ENCODE data around the gene C11orf24.
"Not testable (repeated sequence)": the region's sequence is repeated elsewhere in the genome, so short reads cannot be mapped to it uniquely, and the experiment has no call there.

C11orf24 gene

DNA sequence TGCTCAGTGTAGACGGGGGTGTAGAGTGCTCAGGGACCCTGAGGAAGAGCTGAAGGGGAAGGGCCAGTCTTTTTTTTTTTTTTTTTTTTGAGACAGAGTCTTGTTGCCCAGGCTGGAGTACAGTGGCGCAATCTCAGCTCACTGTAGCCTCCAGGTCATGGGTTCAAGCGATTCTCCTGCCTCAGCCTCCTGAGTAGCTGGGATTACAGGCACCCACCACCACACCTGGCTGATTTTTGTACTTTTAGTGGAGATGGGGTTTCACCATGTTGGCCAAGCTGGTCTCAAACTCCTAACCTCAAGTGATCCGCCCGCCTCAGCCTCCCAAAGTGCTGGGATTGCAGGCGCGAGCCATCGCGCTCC is 27.7 kb upstream of the C11orf24 start:
- DNase-seq (ENCODE audit: low spot score): not testable (repeated sequence)

DNA sequence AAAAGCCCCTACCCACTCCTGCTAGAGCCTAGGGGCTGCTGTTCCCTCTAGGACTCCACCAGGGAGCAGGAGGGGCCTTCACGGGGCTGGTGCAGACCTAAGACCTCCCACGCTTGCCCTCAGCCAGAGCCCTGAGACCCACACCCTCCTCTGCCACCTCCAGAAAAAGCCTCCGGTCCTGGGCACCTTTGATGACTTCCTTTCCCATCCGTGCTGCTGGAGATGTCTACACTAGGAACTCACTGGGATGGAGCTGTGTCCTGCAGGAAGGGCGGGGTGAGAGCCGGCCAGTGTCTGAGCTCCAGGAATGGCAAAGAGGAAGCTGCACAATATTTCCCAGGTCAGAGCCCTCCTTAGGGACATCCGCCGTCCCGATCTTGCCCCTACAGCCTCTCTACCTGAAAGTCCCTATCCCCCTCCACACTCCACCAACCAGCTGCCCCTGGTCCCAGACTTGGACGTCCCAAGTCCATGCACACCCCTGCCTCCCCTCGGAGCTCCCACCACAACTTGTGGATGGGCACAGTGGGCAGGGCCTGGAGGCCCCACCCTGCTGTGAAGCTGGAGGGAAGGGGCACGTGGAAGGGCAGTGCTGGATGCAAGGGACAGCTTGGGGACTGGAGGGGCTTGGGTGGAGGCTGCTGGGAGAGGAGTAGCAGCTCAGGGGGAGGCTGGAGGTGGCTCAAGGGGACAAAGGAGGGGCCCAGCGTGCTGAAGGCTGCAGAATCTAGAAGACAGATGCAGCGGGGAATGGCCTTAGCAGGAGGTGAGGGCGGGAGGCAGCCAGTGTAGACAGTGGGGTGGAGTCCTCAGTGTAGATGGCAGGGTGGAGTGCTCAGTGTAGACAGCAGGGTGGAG is 27.1 kb upstream of the C11orf24 start:
- DNase-seq (ENCODE audit: low spot score): no peak

DNA sequence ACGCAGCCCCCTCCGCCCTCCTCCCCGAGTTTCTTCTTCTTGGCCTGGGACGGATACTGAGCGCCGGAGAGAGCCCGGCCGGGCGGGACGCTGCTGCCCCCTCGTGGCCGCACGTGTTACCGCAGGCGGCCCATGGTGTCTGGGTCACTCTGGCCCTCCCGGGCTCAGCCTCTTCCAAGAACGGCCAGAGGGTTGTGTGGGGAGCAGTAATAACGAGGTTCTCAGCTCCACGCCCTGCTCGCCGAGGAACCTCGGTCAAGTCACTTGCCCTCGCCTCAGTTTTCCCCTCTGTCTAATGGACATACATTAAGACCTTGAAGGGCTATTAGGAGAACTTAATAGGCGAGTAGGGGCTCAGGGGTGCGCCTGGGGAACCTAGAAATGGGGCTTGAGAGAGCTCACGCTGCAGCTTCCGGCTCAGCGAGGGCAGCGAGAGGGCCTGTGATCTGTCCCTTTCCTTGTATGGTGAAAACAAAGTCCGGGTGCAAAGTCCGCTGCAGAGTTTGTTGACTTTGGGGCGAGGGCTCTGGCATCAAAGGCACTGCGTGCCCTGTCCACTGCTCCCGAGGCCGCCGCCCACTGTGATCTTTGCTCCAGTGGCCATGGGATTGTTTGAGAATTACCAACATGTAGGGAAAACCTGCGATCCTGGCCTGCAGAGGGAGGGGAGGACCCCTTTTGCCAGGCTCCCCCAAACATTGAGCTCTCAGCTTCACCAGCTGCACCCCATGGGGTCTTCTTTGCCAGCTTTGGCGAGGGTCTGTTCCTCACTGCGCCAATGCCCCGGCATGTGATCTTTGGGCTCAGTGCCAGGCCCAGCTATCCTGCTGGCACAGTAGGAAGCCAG is 26.3 kb upstream of the C11orf24 start:
- peak; percentile 95 for DNase-seq (ENCODE audit: low spot score)

DNA sequence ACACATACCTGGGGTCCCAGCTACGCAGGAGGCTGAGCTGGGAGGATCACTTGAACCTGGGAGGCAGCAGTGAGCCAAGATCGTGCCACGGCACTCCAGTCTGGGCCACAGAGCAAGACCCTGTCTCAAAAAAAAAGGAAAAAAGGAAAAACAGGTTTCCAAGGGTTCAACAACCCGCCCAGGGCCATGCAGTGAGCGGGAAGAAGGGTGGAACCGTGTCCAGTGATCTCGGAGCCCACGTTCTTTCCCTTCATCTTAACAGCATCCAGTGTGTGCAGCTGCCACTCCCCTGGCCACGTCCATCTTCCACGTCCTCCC is 25.7 kb upstream of the C11orf24 start:
- DNase-seq (ENCODE audit: low spot score): no peak

DNA sequence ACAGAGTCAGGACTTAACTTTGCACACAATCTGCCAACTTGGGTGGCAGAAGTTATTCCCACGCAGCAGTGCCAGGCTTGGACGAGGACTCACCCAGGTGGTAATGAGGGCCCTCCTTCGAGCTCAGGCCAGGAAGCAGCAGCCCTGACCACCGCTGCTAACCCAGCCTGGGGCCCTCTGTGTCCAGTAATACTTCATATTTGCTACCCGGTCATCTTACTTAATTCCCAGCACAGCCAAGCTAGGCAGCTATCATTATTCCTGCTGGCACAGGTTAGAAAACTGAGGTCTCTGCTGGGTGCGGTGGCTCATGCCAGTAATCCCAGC is 25.2 kb upstream of the C11orf24 start:
- no peak for DNase-seq (ENCODE audit: low spot score)

DNA sequence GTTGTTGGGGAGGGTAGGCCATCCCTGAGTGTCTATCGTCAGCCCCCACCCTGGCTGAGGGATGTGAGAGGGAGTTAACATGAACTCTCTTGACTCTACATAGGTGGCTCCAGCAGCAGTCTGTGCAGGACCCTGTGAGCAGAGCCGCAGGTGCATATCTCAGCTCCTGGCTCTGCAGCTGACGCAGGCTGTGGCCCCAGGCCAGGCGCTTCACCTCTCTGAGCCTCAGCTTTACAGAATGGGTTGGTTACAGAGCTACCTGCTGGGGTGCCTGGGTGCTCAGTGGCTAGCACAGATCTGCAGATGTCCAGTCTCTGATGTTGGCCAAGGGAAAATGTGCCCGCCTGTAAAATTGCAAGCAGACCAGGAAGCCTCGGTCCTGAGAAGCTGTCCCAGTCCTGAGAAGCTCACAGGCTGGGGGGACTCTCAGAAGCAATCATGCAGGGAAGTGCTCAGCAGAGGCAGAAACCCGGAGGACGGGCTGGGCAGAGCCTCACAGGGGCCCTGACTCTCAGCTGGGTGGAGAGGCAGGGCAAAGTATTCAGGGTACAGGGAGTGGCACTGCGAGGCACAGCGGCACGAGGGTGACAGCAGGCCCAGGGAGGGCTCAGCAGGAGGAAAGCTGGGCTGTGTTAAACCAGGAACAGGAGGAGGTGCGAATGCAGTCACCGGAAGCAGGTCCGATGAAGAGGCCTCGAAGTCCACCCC is 24.7 kb upstream of the C11orf24 start:
- no peak for DNase-seq (ENCODE audit: low spot score)

DNA sequence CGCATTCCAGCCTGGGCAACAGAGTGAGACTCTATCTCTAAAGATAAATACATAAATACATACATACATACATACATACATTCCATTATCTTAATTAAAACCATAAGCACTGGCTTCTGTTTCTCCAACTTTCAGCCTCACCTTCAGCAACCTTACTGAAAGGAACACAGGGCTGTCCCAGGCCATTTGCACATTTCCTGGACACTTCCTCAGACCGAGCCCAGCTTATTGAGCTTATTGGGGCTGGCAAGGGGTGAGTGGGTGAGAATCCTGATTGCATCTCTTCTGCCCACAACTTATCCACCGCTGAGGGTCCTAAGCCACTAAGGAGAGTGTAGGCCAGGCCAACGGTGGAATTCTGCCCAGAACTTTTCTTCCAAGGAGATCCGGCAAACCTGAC is 24.2 kb upstream of the C11orf24 start:
- no peak for DNase-seq (ENCODE audit: low spot score)

DNA sequence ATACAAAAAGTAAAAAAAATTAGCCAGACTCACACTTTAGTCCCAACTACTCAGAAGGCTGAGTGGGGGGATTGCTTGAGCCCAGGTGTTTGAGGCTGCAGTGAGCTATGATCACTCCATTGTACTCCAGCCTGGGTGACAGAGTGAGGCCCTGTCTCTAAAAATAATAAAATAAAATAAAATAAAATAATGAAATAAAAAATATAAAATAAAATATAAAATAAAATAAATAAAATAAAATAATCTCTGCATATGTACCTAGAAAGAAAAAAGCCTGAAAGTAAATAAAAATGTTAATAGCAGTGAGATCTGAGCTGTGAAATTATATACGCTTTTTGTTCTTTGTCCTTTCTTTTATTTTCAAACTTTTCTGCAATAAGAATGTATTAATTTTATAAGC is 23.5 kb upstream of the C11orf24 start:
- no peak for DNase-seq (ENCODE audit: low spot score)

DNA sequence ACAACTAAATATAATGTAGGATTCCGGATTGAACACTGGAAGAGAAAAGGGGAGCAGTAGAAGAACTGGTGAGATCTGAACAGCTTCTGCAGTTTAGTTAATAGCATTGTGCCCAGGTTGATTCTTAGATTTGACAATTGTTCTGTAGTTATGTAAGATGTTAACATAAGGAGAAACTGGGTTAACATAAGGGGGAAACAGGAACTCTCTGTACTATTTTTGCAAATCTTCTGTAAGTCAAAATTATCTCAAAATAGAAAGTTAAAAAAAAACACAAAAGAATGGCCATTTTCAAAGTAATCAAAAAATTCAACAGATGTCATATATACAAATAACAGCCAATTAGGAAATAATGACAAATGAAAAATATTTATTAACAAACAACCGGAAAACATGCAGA is 21.9 kb upstream of the C11orf24 start:
- no peak for DNase-seq (ENCODE audit: low spot score)

DNA sequence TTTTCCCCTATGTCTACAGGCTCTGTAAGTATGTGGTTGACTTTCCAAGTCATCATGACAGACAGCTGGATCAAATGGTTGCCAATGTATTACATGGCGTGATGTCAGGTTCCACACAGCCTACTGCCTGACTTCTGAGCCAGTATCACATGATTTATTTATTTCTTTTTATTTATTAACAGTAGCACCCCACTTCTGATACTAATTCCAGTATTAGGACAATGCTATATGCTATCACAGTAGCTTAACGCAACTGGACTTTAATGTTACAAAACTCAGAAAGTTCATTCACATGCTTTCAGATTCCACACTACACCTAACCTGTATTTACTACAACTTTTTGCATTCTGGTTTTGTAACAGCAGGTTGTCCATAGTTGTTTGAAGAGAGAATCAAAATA is 17.7 kb upstream of the C11orf24 start:
- DNase-seq (ENCODE audit: low spot score): no peak

DNA sequence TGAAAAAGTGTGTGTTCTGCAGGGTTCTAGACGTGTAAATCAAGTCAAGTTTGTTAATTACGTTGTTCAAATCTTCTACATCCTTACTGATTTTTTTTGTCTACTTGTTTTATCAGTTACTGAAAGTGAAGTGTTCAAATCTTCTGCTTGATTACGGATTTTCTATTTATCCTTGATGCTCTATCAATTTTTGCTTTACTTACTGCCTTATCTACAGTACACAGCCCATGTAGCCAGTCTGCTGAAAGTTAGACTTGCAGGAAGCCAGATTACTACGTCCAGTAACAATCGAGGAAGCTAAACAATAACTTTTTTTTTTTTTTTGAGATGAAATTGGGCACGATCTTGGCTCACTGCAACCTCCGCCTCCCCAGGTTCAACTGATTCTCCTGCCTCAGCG is 15.6 kb upstream of the C11orf24 start:
- DNase-seq (ENCODE audit: low spot score): no peak

DNA sequence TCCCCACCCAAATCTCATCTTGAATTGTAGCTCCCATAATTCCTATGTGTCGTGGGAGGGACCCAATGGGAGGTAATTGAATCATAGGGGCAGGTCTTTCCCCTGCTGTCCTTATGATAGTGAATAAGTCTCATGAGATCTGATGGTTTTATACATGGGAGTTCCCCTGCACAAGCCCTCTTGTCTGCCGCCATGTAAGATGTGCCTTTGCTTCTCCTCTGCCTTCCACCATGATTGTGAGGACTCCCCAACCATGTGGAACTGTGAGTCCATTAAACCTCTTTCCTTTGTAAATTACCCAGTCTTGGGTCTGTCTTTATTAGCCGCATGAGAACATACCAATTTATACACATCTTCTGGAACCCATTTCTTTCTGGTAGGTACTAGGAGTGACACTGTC is 12.8 kb upstream of the C11orf24 start:
- not testable (repeated sequence) for DNase-seq (ENCODE audit: low spot score)

DNA sequence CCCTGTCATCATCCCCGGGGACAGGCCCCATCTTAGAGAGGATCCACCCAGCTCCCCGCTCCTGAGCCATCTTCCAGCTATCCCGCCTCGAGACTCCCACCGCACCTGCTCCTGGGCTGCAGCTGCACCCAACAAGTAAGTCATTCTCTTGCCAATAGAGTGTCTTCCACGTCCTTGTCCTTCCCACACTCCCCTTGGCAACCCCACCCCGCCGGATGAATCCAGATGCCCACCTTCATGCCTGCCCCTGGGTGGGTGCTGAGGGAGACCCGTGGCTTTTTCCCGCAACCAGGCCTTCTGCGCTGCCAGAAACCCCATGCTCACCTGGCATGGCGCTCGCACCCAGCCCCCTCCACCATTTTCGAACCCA is 11.1 kb upstream of the C11orf24 start:
- no peak for DNase-seq (ENCODE audit: low spot score)

DNA sequence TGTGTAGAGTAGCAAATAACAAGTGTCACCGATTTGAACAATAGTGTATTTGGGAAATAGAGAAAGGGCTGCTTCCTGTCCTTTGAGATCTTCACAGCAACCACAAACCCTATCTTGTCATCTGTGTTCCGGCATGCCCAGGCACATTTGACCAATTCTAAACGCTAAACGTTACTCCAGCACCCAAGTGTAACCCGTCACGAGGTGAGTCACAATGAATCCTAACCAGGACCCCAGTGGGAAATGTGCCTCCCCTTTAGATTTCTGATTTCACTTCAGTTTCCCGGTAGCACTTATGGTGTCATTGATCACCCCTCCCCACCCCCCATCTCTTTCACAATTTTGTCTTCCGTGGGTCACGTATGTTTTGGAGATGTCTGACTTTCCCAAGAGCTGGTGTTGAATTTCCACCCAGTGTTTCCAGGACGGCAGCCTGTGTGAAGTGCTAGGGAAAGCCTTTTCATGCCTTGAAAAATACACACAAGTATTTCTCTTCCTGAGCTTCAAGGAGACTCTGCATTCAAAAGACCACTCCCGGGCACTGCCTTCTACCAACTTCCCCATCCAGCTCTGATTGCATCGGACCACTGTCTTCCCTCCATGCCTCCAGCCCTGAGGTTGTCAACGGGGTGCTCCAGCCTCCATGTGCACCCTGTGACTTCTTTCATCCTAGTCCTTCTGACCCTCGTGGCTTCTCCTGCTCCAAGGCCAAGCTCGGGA is 10.5 kb upstream of the C11orf24 start:
- DNase-seq (ENCODE audit: low spot score): no peak

DNA sequence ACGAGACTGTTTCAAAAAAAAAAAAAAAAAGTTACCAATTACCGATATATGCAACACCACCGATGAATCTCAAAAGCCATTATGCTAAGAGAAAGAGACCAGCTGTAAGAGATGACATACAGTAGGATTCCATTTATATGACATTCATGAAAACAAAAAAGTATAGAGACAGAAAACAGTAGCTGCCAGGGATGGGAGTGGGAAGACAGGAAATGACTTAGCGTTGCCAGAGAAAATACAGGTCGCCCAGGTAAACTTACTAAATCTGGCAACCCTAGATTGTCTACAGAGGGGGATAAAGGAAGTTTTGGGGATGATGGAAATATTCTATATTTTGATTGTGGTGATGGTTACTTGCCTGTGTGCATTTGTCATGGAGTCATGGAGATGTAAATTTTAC is 7.9 kb upstream of the C11orf24 start:
- DNase-seq (ENCODE audit: low spot score): no peak

DNA sequence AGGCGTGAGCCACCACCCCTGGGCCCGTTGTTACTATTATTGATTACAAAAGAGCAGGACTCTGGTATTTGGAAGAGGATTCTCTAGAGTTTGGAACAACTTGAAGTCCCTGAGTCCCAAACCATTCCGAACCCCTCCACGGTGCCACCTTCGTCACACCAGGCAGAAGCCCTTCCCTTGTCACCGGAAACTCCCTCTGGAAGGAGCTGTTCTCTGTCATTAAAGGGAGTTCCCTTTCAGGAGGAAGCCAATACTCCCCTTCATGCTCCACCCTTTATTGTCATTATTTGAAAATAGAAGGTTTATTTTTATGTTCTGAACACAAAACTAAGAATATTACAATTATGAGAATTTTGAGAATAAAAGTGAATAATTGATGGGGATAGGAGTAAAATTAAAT is 5.1 kb upstream of the C11orf24 start:
- DNase-seq (ENCODE audit: low spot score): no peak

DNA sequence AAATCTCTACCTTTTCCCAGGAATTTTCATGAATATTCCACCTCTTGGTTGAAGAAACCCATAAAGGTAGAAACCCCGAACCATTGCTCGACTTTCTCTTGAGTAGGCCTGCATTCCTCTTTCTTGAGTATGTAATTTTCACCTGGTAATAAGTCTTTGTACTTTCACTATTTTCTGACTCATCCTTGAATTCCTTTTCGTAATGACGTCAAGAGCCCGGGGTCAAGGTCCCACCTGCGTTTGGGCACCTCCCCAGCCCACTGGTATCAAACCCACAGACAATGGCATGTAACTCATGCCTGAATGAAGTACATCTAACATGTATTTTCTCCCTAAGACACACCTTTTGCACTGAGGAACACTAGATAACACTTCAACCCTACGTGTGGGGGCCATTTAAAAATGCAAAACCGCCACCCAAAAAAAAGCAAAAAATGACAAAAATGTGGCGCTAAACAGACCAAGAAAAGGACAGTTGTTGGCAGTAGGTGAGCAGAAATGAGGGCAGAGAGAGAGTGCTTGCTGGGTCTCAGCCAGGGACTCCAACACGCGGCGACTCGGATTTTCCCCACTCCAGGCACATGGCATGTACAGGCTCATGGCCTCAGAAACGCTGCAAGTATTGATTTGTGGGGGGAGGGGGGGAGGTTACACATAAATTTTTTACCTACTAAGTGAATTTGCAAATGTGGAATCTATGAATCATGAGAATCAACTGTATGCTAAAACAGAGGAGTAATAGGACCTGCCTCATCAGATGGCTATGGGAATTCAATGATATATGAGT is 4.1 kb upstream of the C11orf24 start:
- no peak for DNase-seq (ENCODE audit: low spot score)

DNA sequence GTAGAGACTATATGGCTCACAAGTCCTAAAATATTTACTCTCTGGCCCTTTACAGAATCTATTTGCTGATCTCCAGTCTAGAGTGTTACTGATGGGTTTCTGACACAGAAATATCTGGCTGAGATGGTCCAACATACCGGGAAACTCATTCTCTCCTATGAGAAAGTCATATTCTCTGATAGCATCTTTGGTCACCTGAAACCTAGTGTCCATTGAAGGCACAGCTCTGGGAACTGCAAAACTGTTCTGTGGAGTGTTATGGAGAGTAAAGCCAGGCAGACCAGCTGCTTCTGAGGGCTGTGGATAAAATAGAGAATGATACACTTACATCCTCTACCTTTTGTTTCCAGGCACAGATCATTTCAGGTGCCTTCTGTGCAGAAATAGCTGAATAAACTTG is 2.5 kb upstream of the C11orf24 start:
- DNase-seq (ENCODE audit: low spot score): no peak

DNA sequence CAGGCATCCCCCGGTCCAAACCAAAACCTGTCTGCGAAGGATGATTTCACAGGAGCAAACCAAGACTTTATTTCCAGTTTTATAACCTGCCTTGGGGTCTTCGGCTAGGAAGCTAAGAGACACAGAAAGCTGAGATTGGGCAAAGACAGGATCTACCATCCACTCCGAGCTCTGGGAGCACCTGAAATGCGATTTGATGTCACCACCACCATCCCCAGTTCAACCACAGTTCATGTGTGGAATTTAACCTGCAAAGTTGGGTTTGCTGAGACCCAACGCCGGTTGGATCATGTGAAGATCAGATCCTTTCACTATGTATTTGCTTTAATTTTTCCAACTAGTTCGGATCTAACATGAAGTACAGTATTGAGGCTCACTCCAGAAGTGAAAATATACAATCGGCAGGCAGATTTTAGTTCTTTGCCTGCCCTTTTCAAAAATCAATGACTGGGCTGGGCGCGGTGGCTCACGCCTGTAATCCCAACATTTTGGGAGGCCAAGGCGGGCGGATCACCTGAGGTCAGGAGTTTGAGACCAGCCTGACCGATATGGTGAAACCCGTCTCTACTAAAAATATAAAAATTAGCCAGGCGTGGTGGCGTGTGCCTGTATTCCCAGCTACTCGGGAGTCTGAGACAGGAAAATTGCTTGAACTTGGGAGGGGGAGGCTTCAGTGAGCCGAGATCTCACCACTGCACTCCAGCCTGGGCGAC is 1.4 kb upstream of the C11orf24 start:
- no peak for DNase-seq (ENCODE audit: low spot score)

DNA sequence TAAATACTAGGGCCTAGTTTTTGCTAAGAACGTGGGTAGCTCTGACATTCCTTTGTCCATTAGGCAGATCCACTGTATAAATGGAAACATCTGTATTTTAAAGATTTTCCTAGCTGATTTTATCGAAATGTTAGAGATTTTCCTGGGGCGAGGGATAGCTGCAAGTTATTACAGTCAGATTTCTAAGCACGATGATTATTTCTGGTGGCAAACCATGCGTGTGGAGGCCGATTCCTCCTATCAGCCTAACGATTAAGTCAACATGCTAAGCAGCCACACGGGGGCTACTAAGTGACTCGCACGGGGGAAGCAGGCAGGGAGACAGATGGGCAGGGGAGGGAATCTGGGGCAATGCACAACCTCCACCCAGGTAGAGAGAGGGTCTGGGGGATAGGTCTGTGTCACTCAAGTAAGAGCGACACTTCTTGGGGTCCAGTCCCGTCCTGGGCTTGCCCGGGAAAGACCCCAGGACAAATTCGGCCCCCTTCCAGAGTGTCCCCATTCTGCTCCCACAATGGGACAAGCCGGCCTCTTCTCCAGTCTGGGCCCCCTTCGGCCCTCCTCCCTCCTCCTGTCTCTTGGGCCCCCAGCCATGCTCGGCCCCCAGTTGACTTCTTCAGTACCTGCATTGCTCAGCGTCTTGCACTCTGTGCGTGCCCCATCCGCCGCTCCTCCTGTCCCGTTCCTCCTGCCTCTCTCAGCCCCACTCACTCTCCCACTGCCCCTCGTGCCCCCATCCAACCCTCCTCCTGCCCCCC is 571 bp downstream of the C11orf24 start:
- peak; percentile 80 for DNase-seq (ENCODE audit: low spot score)
